HepG2 (cell line): ENCODE results near the gene FGF21. TPM values are rescaled to one million over a fixed set of nuclear protein-coding genes. Genes with fewer than 3 reads are reported as not detected.

Experiments used
- ATF7 ChIP-seq, 2 experiments: fragments of 450-650 bp in 1 of 2; sonication (generic) in 1 of 2; formaldehyde crosslinking in 1 of 2; IDR thresholded peaks; 2 replicates each; pipeline versions ENCODE4 v1.4.0 to v1.6.1; 2016 to 2020; ENCODE audit warnings: antibody characterized with exemption in 1 of 2, mild to moderate bottlenecking in 1 of 2, missing genetic modification reagents in 1 of 2
- ELF1 ChIP-seq: sonication (generic); formaldehyde crosslinking; IDR thresholded peaks from 2 replicates; pipeline ENCODE4 v1.4.0; 2020; ENCODE audit warnings: missing genetic modification reagents
- HCFC1 ChIP-seq: fragments of 150-350 bp; IDR thresholded peaks from 2 replicates; pipeline ENCODE4 v1.6.1; 2014; ENCODE audit warnings: low read depth, low read length
- HOXA5 ChIP-seq: sonication (generic); formaldehyde crosslinking; IDR thresholded peaks from 2 replicates; pipeline ENCODE4 v1.4.0; 2020; ENCODE audit warnings: missing genetic modification reagents
- JUND ChIP-seq: sonication (generic); formaldehyde crosslinking; IDR thresholded peaks from 2 replicates; pipeline ENCODE4 v1.8.0; 2022; ENCODE audit warnings: mild to moderate bottlenecking, missing genetic modification reagents
- KDM6A ChIP-seq: IDR thresholded peaks from 2 replicates; pipeline ENCODE4 v1.6.1; 2016; ENCODE audit warnings: low read depth
- MED1 ChIP-seq: sonication (generic); formaldehyde crosslinking; IDR thresholded peaks from 2 replicates; pipeline ENCODE4 v1.4.0; 2020; ENCODE audit warnings: missing genetic modification reagents
- RFXANK ChIP-seq: IDR thresholded peaks from 2 replicates; pipeline ENCODE4 v1.6.1; 2016
- SPEN ChIP-seq: sonication (generic); formaldehyde crosslinking; IDR thresholded peaks from 2 replicates; pipeline ENCODE4 v1.5.1; 2020; ENCODE audit warnings: low read depth, mild to moderate bottlenecking, missing genetic modification reagents
- ZBTB38 ChIP-seq: sonication (generic); formaldehyde crosslinking; IDR thresholded peaks from 2 replicates; pipeline ENCODE4 v1.5.1; 2020; ENCODE audit warnings: mild to moderate bottlenecking, missing genetic modification reagents
- ZNF567 ChIP-seq: sonication (generic); formaldehyde crosslinking; IDR thresholded peaks from 2 replicates; pipeline ENCODE4 v1.8.1; 2023; ENCODE audit warnings: mild to moderate bottlenecking, missing genetic modification reagents, borderline replicate concordance
- ZNF572 ChIP-seq: sonication (generic); formaldehyde crosslinking; IDR thresholded peaks from 2 replicates; pipeline ENCODE4 v1.5.1; 2020; ENCODE audit warnings: mild to moderate bottlenecking, missing genetic modification reagents
- polyA plus RNA-seq, 8 experiments: library from polyadenylated mRNA; depleted of rRNA in 3 of 8; stranded (reverse) in 7 of 8; unstranded in 1 of 8; fragments of >200 nt; fragmentation: Illumina TruSeq in 4 of 8; extraction: Trizol in 4 of 8; gene quantifications; 2 replicates each; pipeline versions ENCODE4 v1.2.1 to v1.2.3, GENCODE V29; 2011 to 2016; ENCODE audit warnings: low read depth in 4 of 8, missing spikeins in 1 of 8, mixed read lengths in 1 of 8; ENCODE audit not compliant: insufficient read depth in 1 of 8
- total RNA-seq, 5 experiments: library from RNA; depleted of rRNA; stranded (reverse); fragments of >200 nt; fragmentation: Illumina TruSeq; extraction: Trizol; gene quantifications; 2 replicates each; pipeline ENCODE4 v1.2.3, GENCODE V29; 2016; ENCODE audit warnings: low read depth in 1 of 5
- TF ChIP-seq, protein P1 (sequence below): sonication (generic); formaldehyde crosslinking; IDR thresholded peaks from 2 replicates; pipeline ENCODE4 v1.5.0; 2020; ENCODE audit warnings: mild to moderate bottlenecking, missing genetic modification reagents
- TF ChIP-seq, protein P2 (sequence below): sonication (generic); formaldehyde crosslinking; IDR thresholded peaks from 2 replicates; pipeline ENCODE4 v1.4.0; 2020; ENCODE audit warnings: mild to moderate bottlenecking, missing genetic modification reagents
- TF ChIP-seq, protein P3 (sequence below): sonication (generic); formaldehyde crosslinking; IDR thresholded peaks from 2 replicates; pipeline ENCODE4 v1.8.0; 2022; ENCODE audit warnings: missing genetic modification reagents, mild to moderate bottlenecking, borderline replicate concordance
- TF ChIP-seq, protein P4 (sequence below): IDR thresholded peaks from 2 replicates; pipeline ENCODE4 v1.6.1; 2016; ENCODE audit warnings: low read depth, control low read depth
- TF ChIP-seq, protein P5 (sequence below): sonication (generic); formaldehyde crosslinking; IDR thresholded peaks from 2 replicates; pipeline ENCODE4 v1.4.0; 2020; ENCODE audit warnings: missing genetic modification reagents
- TF ChIP-seq, protein P6 (sequence below): sonication (generic); formaldehyde crosslinking; IDR thresholded peaks from 2 replicates; pipeline ENCODE4 v1.8.0; 2023; ENCODE audit warnings: mild to moderate bottlenecking, missing genetic modification reagents

Gene FGF21
- total and polyA plus RNA-seq, 2 of the 13 experiments (the other 11 are each of a cell fraction or from before 2014, with no cell fraction given): 0.17 TPM; not detected in 1

DNA sequence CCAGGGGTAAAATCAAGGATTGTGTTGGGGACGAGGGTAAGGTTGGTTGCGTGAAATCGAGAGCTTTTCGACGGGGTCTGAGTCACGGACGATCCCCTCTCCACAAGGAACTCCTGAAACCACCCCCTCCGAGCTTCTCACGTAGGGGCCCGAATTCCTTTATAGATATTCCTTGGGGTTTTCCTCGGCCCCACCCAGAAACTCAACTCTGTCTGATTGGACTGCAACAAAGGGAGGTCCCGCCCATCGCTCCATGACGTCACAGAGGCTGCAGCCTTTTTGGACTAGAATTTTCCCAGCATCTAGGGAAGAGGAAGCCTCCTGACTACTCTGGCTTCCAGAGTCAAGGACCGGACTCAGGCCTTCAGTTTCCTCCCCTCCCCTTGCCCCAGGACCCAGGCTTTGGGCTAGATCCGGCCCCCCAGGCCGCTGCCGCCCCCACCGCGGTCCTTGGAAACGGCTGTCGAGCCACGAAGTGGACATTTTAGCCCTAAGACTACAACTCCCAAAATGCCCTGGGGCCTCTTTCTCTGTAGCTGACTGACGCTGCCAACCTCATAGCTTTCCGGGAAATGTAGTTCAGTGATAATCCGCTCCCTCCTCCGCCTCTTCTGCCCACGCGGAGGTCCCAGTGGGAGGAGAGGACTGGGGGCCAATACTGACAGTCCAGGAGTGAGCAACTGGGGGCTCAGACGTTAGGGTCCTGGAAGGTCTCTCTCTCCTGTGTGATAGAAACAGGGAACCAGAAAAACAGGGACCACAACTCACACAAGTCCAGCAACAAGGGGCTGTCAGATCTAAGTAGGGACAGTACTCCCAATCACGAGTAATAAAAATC, 8.4 kb upstream of the FGF21 start, which contains the start of gene IZUMO1 (continued):
- TF ChIP-seq, protein P1, sequence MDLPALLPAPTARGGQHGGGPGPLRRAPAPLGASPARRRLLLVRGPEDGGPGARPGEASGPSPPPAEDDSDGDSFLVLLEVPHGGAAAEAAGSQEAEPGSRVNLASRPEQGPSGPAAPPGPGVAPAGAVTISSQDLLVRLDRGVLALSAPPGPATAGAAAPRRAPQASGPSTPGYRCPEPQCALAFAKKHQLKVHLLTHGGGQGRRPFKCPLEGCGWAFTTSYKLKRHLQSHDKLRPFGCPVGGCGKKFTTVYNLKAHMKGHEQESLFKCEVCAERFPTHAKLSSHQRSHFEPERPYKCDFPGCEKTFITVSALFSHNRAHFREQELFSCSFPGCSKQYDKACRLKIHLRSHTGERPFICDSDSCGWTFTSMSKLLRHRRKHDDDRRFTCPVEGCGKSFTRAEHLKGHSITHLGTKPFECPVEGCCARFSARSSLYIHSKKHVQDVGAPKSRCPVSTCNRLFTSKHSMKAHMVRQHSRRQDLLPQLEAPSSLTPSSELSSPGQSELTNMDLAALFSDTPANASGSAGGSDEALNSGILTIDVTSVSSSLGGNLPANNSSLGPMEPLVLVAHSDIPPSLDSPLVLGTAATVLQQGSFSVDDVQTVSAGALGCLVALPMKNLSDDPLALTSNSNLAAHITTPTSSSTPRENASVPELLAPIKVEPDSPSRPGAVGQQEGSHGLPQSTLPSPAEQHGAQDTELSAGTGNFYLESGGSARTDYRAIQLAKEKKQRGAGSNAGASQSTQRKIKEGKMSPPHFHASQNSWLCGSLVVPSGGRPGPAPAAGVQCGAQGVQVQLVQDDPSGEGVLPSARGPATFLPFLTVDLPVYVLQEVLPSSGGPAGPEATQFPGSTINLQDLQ (CRISPR knock-in tag): no peak
- TF ChIP-seq KDM6A (CRISPR knock-in tag): no peak
- no peak for TF ChIP-seq JUND
- no peak for TF ChIP-seq RFXANK (CRISPR knock-in tag)
- TF ChIP-seq ZBTB38: 0 out of 2 replicates have a peak, but pooled peaks have one; percentile 33
- no peak for TF ChIP-seq HOXA5 (CRISPR knock-in tag)
- TF ChIP-seq ELF1 (CRISPR knock-in tag): peak; percentile 16; the same call in 1 of the 2 replicates
- TF ChIP-seq HCFC1: peak; percentile 89
- TF ChIP-seq, protein P2, sequence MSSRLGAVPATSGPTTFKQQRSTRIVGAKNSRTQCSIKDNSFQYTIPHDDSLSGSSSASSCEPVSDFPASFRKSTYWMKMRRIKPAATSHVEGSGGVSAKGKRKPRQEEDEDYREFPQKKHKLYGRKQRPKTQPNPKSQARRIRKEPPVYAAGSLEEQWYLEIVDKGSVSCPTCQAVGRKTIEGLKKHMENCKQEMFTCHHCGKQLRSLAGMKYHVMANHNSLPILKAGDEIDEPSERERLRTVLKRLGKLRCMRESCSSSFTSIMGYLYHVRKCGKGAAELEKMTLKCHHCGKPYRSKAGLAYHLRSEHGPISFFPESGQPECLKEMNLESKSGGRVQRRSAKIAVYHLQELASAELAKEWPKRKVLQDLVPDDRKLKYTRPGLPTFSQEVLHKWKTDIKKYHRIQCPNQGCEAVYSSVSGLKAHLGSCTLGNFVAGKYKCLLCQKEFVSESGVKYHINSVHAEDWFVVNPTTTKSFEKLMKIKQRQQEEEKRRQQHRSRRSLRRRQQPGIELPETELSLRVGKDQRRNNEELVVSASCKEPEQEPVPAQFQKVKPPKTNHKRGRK (CRISPR knock-in tag): no peak
- TF ChIP-seq, protein P3, sequence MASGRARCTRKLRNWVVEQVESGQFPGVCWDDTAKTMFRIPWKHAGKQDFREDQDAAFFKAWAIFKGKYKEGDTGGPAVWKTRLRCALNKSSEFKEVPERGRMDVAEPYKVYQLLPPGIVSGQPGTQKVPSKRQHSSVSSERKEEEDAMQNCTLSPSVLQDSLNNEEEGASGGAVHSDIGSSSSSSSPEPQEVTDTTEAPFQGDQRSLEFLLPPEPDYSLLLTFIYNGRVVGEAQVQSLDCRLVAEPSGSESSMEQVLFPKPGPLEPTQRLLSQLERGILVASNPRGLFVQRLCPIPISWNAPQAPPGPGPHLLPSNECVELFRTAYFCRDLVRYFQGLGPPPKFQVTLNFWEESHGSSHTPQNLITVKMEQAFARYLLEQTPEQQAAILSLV (CRISPR knock-in tag): no peak
- no peak for TF ChIP-seq ZNF567 (CRISPR knock-in tag)
- TF ChIP-seq, protein P4, sequence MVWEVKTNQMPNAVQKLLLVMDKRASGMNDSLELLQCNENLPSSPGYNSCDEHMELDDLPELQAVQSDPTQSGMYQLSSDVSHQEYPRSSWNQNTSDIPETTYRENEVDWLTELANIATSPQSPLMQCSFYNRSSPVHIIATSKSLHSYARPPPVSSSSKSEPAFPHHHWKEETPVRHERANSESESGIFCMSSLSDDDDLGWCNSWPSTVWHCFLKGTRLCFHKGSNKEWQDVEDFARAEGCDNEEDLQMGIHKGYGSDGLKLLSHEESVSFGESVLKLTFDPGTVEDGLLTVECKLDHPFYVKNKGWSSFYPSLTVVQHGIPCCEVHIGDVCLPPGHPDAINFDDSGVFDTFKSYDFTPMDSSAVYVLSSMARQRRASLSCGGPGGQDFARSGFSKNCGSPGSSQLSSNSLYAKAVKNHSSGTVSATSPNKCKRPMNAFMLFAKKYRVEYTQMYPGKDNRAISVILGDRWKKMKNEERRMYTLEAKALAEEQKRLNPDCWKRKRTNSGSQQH (CRISPR knock-in tag): no peak
- TF ChIP-seq ATF7 (IDR thresholded peaks at IDR 0.05): peak; percentile 79
- TF ChIP-seq ATF7 (CRISPR knock-in tag; IDR thresholded peaks at IDR 0.05): no peak
- TF ChIP-seq SPEN (CRISPR knock-in tag): no peak
- TF ChIP-seq MED1 (CRISPR knock-in tag): no peak
- TF ChIP-seq, protein P5, sequence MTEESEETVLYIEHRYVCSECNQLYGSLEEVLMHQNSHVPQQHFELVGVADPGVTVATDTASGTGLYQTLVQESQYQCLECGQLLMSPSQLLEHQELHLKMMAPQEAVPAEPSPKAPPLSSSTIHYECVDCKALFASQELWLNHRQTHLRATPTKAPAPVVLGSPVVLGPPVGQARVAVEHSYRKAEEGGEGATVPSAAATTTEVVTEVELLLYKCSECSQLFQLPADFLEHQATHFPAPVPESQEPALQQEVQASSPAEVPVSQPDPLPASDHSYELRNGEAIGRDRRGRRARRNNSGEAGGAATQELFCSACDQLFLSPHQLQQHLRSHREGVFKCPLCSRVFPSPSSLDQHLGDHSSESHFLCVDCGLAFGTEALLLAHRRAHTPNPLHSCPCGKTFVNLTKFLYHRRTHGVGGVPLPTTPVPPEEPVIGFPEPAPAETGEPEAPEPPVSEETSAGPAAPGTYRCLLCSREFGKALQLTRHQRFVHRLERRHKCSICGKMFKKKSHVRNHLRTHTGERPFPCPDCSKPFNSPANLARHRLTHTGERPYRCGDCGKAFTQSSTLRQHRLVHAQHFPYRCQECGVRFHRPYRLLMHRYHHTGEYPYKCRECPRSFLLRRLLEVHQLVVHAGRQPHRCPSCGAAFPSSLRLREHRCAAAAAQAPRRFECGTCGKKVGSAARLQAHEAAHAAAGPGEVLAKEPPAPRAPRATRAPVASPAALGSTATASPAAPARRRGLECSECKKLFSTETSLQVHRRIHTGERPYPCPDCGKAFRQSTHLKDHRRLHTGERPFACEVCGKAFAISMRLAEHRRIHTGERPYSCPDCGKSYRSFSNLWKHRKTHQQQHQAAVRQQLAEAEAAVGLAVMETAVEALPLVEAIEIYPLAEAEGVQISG (CRISPR knock-in tag): 0 out of 2 replicates have a peak, but pooled peaks have one; percentile 31
- TF ChIP-seq ZNF572 (CRISPR knock-in tag): no peak
- TF ChIP-seq, protein P6, sequence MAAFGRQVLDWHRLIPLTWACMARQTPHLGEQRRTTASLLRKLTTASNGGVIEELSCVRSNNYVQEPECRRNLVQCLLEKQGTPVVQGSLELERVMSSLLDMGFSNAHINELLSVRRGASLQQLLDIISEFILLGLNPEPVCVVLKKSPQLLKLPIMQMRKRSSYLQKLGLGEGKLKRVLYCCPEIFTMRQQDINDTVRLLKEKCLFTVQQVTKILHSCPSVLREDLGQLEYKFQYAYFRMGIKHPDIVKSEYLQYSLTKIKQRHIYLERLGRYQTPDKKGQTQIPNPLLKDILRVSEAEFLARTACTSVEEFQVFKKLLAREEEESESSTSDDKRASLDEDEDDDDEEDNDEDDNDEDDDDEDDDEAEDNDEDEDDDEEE (CRISPR knock-in tag): no peak
